ENCODE results near the gene CELF5.

The CELF5 gene

GRCh38 chr19:3186160-3186688, 38.2 kb upstream of the CELF5 start:
- Histone ChIP-seq H3K36me3 (peaks cover 36% of the 10 kb centered on the region), H3K27ac (peak overlapping the region; percentile 94), H3K9me3 (no peaks in the 10 kb centered on the region), H3K4me3 (ENCODE audit: low read depth in 1 of 2, low read length in 1 of 2) (peak overlapping the region; percentile 72 to 96), H3K27me3 (no peaks in the 10 kb centered on the region), H3K4me1 (ENCODE audit: control insufficient read depth in 1 of 2, insufficient read depth in 1 of 2, low read depth in 1 of 2, low read length in 1 of 2) (peaks cover 92 to 95% of the 10 kb centered on the region in 2 experiments)
- TF ChIP-seq CTCF (IDR thresholded peaks at IDR 0.05) = no peak

- Histone ChIP-seq H3K27ac (peak overlapping the region; percentile 94), H3K4me3 (ENCODE audit: low read depth in 1 of 2, low read length in 1 of 2) (peak overlapping the region; percentile 72 to 96), H3K36me3 (peaks cover 27% of the 10 kb centered on the region), H3K4me1 (ENCODE audit: control insufficient read depth in 1 of 2, insufficient read depth in 1 of 2, low read depth in 1 of 2, low read length in 1 of 2) (peaks cover 92% of the 10 kb centered on the region in 2 experiments), H3K27me3 (no peaks in the 10 kb centered on the region), H3K9me3 (no peaks in the 10 kb centered on the region)
- no peak for TF ChIP-seq CTCF (IDR thresholded peaks at IDR 0.05)
These were observed 37.4 kb upstream of the CELF5 start for GRCh38 chr19:3186891-3187661.

GRCh38 chr19:3187662-3188511, 36.6 kb upstream of the CELF5 start:
- Histone ChIP-seq H3K36me3 (peaks cover 21% of the 10 kb centered on the region), H3K27ac (peak overlapping the region; percentile 94), H3K9me3 (no peaks in the 10 kb centered on the region), H3K4me3 (ENCODE audit: low read depth in 1 of 2, low read length in 1 of 2) (peak overlapping the region; percentile 72 to 96), H3K27me3 (no peaks in the 10 kb centered on the region), H3K4me1 (ENCODE audit: control insufficient read depth in 1 of 2, insufficient read depth in 1 of 2, low read depth in 1 of 2, low read length in 1 of 2) (peaks cover 84 to 88% of the 10 kb centered on the region in 2 experiments)
- no peak for TF ChIP-seq CTCF (IDR thresholded peaks at IDR 0.05)

GRCh38 chr19:3188627-3189596, 35.5 kb upstream of the CELF5 start:
- no peaks in the 10 kb centered on the region for H3K9me3 ChIP-seq
- H3K4me3 ChIP-seq (ENCODE audit: low read depth in 1 of 2, low read length in 1 of 2) = peak overlapping the region; percentile 72 to 96
- no peak for TF ChIP-seq CTCF (IDR thresholded peaks at IDR 0.05)
- H3K4me1 ChIP-seq (ENCODE audit: control insufficient read depth in 1 of 2, insufficient read depth in 1 of 2, low read depth in 1 of 2, low read length in 1 of 2) = peaks cover 82 to 87% of the 10 kb centered on the region in 2 experiments
- peak overlapping the region; percentile 94 for H3K27ac ChIP-seq
- no peaks in the 10 kb centered on the region for H3K27me3 ChIP-seq
- H3K36me3 ChIP-seq = peaks cover 13% of the 10 kb centered on the region
